HepG2 (cell line): ENCODE results near the gene CXXC5. TPM values are rescaled to one million over a fixed set of nuclear protein-coding genes. Genes with fewer than 3 reads are reported as not detected.

Experiments
- ARID3A ChIP-seq: IDR thresholded peaks from 2 replicates; pipeline ENCODE4 v1.6.1; 2012; ENCODE audit warnings: low read depth, low read length, improper control_type of control experiment
- CBFB ChIP-seq: sonication (generic); formaldehyde crosslinking; IDR thresholded peaks from 2 replicates; pipeline ENCODE4 v1.4.0; 2020; ENCODE audit warnings: missing genetic modification reagents
- EHMT2 ChIP-seq: fragments of 200-600 bp; sonication (generic); IDR thresholded peaks from 2 replicates; pipeline ENCODE4 v1.7.0; 2017; ENCODE audit warnings: antibody characterized with exemption, low read depth, low read length, borderline replicate concordance
- ELF3 ChIP-seq: IDR thresholded peaks from 2 replicates; pipeline ENCODE4 v1.6.1; 2016; ENCODE audit warnings: missing genetic modification reagents, missing compliant biosample characterization
- HMGA1 ChIP-seq: sonication (generic); formaldehyde crosslinking; conservative IDR thresholded peaks from 2 replicates; pipeline ENCODE4 v1.4.0; 2020; ENCODE audit warnings: missing genetic modification reagents
- HNRNPH1 ChIP-seq: fragments of 200-400 bp; formaldehyde crosslinking; optimal IDR thresholded peaks from 2 replicates; pipeline ENCODE3; 2017; ENCODE audit warnings: mild to moderate bottlenecking, low read depth, low read length
- MTA1 ChIP-seq: sonication (generic); formaldehyde crosslinking; IDR thresholded peaks from 2 replicates; pipeline ENCODE4 v1.4.0; 2020; ENCODE audit warnings: missing genetic modification reagents, mild to moderate bottlenecking, borderline replicate concordance
- MXD1 ChIP-seq: sonication (generic); formaldehyde crosslinking; IDR thresholded peaks from 2 replicates; pipeline ENCODE4 v1.4.0; 2020; ENCODE audit warnings: mild to moderate bottlenecking, missing genetic modification reagents
- RXRA ChIP-seq: sonication (generic); formaldehyde crosslinking; IDR thresholded peaks from 2 replicates; pipeline ENCODE4 v1.5.1; 2020; ENCODE audit warnings: missing genetic modification reagents
- SNRNP70 ChIP-seq: fragments of 200-400 bp; formaldehyde crosslinking; IDR thresholded peaks from 2 replicates; pipeline ENCODE4 v1.6.1; 2017; ENCODE audit warnings: mild to moderate bottlenecking, low read depth, low read length, moderate library complexity
- SP2 ChIP-seq: sonication (generic); formaldehyde crosslinking; IDR thresholded peaks from 2 replicates; pipeline ENCODE4 v1.5.1; 2020; ENCODE audit warnings: mild to moderate bottlenecking, missing genetic modification reagents
- SRSF4 ChIP-seq: fragments of 200-400 bp; formaldehyde crosslinking; IDR thresholded peaks from one replicate; pipeline ENCODE4 v1.6.1; 2018; ENCODE audit warnings: mild to moderate bottlenecking, low read depth, low read length, moderate library complexity; ENCODE audit not compliant: poor library complexity, severe bottlenecking
- SSRP1 ChIP-seq: IDR thresholded peaks from 2 replicates; pipeline ENCODE4 v1.6.1; 2016; ENCODE audit warnings: control low read depth
- TCF12 ChIP-seq, 2 experiments: fragments of 450-650 bp in 1 of 2; sonication (generic) in 1 of 2; formaldehyde crosslinking in 1 of 2; IDR thresholded peaks; 2 replicates each; pipeline versions ENCODE4 v1.6.1 to v1.8.0; 2017 to 2022; ENCODE audit warnings: antibody characterized with exemption in 1 of 2, mild to moderate bottlenecking in 1 of 2, missing genetic modification reagents in 1 of 2, moderate library complexity in 1 of 2
- TFE3 ChIP-seq: IDR thresholded peaks from 2 replicates; pipeline ENCODE4 v1.6.1; 2016
- ZBTB38 ChIP-seq: sonication (generic); formaldehyde crosslinking; IDR thresholded peaks from 2 replicates; pipeline ENCODE4 v1.5.1; 2020; ENCODE audit warnings: mild to moderate bottlenecking, missing genetic modification reagents
- ZFP62 ChIP-seq: sonication (generic); formaldehyde crosslinking; IDR thresholded peaks from 2 replicates; pipeline ENCODE4 v1.4.0; 2020; ENCODE audit warnings: missing genetic modification reagents
- ZGPAT ChIP-seq: IDR thresholded peaks from 2 replicates; pipeline ENCODE4 v1.6.1; 2016; ENCODE audit warnings: mild to moderate bottlenecking
- ZNF20 ChIP-seq: sonication (generic); formaldehyde crosslinking; IDR thresholded peaks from 2 replicates; pipeline ENCODE4 v1.4.0; 2020; ENCODE audit warnings: mild to moderate bottlenecking, moderate library complexity, missing genetic modification reagents
- ZNF672 ChIP-seq: sonication (generic); formaldehyde crosslinking; IDR thresholded peaks from 2 replicates; pipeline ENCODE4 v1.8.1; 2022; ENCODE audit warnings: missing genetic modification reagents
- ZSCAN12 ChIP-seq: sonication (generic); formaldehyde crosslinking; IDR thresholded peaks from 2 replicates; pipeline ENCODE4 v1.9.0; 2021; ENCODE audit warnings: mild to moderate bottlenecking, missing genetic modification reagents
- ZSCAN31 ChIP-seq: sonication (generic); formaldehyde crosslinking; IDR thresholded peaks from 2 replicates; pipeline ENCODE4 v1.5.0; 2020; ENCODE audit warnings: low read depth, mild to moderate bottlenecking, missing genetic modification reagents
- ZSCAN5A ChIP-seq: sonication (generic); formaldehyde crosslinking; IDR thresholded peaks from 2 replicates; pipeline ENCODE4 v1.8.0; 2022; ENCODE audit warnings: mild to moderate bottlenecking, missing genetic modification reagents, borderline replicate concordance
- polyA plus RNA-seq, 8 experiments: library from polyadenylated mRNA; depleted of rRNA in 3 of 8; stranded (reverse) in 7 of 8; unstranded in 1 of 8; fragments of >200 nt; fragmentation: Illumina TruSeq in 4 of 8; extraction: Trizol in 4 of 8; gene quantifications; 2 replicates each; pipeline versions ENCODE4 v1.2.1 to v1.2.3, GENCODE V29; 2011 to 2016; ENCODE audit warnings: low read depth in 4 of 8, missing spikeins in 1 of 8, mixed read lengths in 1 of 8; ENCODE audit not compliant: insufficient read depth in 1 of 8
- total RNA-seq, 5 experiments: library from RNA; depleted of rRNA; stranded (reverse); fragments of >200 nt; fragmentation: Illumina TruSeq; extraction: Trizol; gene quantifications; 2 replicates each; pipeline ENCODE4 v1.2.3, GENCODE V29; 2016; ENCODE audit warnings: low read depth in 1 of 5

The CXXC5 gene
- total and polyA plus RNA-seq, 2 of the 13 experiments (the other 11 are each of a cell fraction or from before 2014, with no cell fraction given): 32.3 to 33.0 TPM

GRCh38 chr5:139708877-139709581, 60.9 kb downstream of the CXXC5 start (continued):
- TF ChIP-seq ZBTB38 (CRISPR knock-in tag): peak; percentile 32; the same call in 1 of the 2 replicates
- no peak for TF ChIP-seq EHMT2
- TF ChIP-seq ZGPAT: peak; percentile 54; the same call in 1 of the 2 replicates
- TF ChIP-seq ELF3 (CRISPR knock-in tag): peak; percentile 16; the same call in 1 of the 2 replicates
- no peak for TF ChIP-seq CBFB (CRISPR knock-in tag)
- TF ChIP-seq ZFP62 (CRISPR knock-in tag): no peak
- TF ChIP-seq MTA1 (CRISPR knock-in tag): peak; percentile 94
- TF ChIP-seq ARID3A: no peak
- no peak for TF ChIP-seq ZNF672 (CRISPR knock-in tag)
- no peak; the same call in 1 of the 2 replicates for TF ChIP-seq ZSCAN5A (CRISPR knock-in tag)
- TF ChIP-seq SSRP1: no peak
- TF ChIP-seq TFE3: no peak; the same call in 1 of the 2 replicates
- no peak for TF ChIP-seq SRSF4
- TF ChIP-seq HNRNPH1: no peak
- no peak for TF ChIP-seq ZNF20
- no peak for TF ChIP-seq TCF12 (IDR thresholded peaks at IDR 0.05)
- 0 out of 2 replicates have a peak, but pooled peaks have one; percentile 44 for TF ChIP-seq TCF12 (CRISPR knock-in tag; IDR thresholded peaks at IDR 0.05)
- TF ChIP-seq MXD1: no peak; the same call in 1 of the 2 replicates
- no peak for TF ChIP-seq ZSCAN31 (CRISPR knock-in tag)
- no peak for TF ChIP-seq SNRNP70
- peak; percentile 72 for TF ChIP-seq RXRA (CRISPR knock-in tag)
- no peak for TF ChIP-seq HMGA1
- no peak for TF ChIP-seq SP2
- no peak for TF ChIP-seq ZSCAN12 (CRISPR knock-in tag)
